ENCODE data around the gene NSMCE1. TPM values are rescaled to one million over a fixed set of nuclear protein-coding genes. Genes with fewer than 3 reads are reported as not detected.

NSMCE1 gene
- total RNA-seq, 1 donor from 2014 or later, result 49.2 TPM

DNA sequence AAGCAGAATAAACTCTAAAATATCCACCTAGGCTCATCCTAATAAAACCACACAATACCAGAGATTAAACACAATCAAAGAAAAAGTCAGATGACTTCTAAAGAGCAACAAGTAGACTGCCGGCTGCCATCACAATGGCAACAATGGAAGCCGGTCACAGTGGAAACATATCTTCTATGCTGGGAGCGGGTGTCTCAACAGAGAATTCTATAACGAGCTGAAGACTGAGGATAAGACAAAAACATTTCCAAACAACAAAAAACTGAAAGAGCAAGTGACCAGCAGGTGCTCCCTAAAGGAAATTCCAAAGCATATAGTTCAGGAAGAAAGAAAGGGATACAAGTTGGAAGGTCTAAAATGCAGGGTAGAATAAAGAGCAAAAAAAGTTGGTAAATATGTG, 8.9 kb downstream of the NSMCE1 start:
- no peak overlapping the region for H3K4me3 ChIP-seq
- no peaks in the 10 kb centered on the region for H3K9me3 ChIP-seq
- peaks cover 29% of the 10 kb centered on the region for H3K4me1 ChIP-seq
- intact Hi-C loops (cut with DNase I), result no loop called here
- no peaks in the 10 kb centered on the region for H3K27me3 ChIP-seq
- TF ChIP-seq, protein P1, sequence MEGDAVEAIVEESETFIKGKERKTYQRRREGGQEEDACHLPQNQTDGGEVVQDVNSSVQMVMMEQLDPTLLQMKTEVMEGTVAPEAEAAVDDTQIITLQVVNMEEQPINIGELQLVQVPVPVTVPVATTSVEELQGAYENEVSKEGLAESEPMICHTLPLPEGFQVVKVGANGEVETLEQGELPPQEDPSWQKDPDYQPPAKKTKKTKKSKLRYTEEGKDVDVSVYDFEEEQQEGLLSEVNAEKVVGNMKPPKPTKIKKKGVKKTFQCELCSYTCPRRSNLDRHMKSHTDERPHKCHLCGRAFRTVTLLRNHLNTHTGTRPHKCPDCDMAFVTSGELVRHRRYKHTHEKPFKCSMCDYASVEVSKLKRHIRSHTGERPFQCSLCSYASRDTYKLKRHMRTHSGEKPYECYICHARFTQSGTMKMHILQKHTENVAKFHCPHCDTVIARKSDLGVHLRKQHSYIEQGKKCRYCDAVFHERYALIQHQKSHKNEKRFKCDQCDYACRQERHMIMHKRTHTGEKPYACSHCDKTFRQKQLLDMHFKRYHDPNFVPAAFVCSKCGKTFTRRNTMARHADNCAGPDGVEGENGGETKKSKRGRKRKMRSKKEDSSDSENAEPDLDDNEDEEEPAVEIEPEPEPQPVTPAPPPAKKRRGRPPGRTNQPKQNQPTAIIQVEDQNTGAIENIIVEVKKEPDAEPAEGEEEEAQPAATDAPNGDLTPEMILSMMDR (IDR thresholded peaks at IDR 0.05), result no peak
- no peak for DNase-seq
- peak overlapping the region; percentile 75 for H3K27ac ChIP-seq
- peaks cover 25% of the 10 kb centered on the region for H3K36me3 ChIP-seq
- ATAC-seq, result no peak

DNA sequence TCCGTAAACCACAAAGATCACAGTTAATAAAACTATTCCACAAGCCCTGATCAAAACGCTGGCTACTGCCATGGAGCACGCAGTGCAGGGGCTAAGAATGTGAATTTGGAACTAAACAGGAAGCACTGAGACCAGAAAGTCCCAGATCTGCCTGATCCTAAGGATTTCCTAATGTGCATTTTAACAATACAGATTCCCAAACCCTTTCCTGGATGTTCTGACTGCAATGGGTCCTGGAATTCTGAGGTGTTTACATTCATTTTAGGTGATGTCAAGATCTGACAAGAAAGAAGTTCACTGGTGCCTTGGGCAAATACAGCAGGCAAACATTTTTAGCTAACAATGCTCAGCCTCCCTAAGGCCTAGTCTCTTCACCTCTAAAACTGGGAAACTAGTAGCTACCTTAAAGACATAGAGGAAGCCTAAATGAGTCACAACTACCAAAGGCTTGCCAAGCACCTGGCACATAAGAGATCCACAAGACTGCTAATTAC, 10.3 kb downstream of the NSMCE1 start:
- Histone ChIP-seq H3K27ac (peak overlapping the region; percentile 75), H3K4me3 (no peak overlapping the region), H3K36me3 (peaks cover 25% of the 10 kb centered on the region), H3K27me3 (no peaks in the 10 kb centered on the region), H3K9me3 (no peaks in the 10 kb centered on the region), H3K4me1 (peaks cover 33% of the 10 kb centered on the region)
- no peak for DNase-seq
- intact Hi-C loops (cut with DNase I), result no loop called here
- TF ChIP-seq, protein P1 (IDR thresholded peaks at IDR 0.05), result no peak
- ATAC-seq, result peak; percentile 57

DNA sequence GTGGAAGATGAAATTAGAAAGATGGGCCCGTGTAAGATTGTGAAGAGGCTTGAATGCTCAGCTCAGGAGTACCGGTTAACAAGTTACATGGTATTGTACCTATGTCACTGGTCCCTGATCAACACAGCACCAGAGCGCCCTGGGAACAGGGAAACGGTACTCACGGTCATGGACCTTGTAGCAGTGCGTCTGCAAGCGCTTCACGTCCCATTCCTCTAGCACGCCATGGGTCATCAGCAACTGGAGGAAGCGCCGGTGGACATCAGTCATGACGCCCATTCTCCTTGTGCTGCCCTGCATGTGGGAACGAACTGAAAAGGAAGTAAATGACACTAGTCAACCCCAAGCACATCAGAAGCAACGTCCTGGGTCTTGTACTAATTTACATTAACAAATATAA, 11.3 kb downstream of the NSMCE1 start:
- DNase-seq, result no peak
- Histone ChIP-seq H3K9me3 (no peaks in the 10 kb centered on the region), H3K27ac (peak overlapping the region; percentile 75), H3K4me1 (peaks cover 38% of the 10 kb centered on the region), H3K36me3 (peaks cover 25% of the 10 kb centered on the region), H3K27me3 (no peaks in the 10 kb centered on the region), H3K4me3 (no peak overlapping the region)
- no peak for ATAC-seq
- intact Hi-C loops (cut with DNase I), result no loop called here
- TF ChIP-seq, protein P1 (IDR thresholded peaks at IDR 0.05), result no peak

DNA sequence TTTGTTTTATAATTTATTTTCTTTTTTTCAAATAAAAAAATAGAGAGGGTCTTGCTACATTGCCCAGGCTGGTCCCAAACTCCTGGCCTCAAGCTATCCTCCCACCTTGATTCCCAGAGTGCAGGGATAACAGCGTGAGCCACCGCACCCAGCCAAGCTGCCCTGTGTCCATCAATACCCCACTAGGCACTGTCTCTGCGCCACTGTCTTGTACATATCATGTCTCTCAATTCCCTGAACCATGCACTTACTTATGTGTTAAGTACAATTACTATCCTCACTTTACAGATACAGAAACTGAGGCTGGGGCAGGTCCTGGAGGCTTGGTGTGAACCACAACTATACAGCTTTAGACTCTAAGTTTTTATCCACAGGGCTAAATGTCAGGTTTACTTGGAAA, 11.7 kb downstream of the NSMCE1 start:
- DNase-seq (no peak), ATAC-seq (no peak)
- peaks cover 25% of the 10 kb centered on the region for H3K36me3 ChIP-seq
- H3K27ac ChIP-seq, result no peak overlapping the region
- no peaks in the 10 kb centered on the region for H3K9me3 ChIP-seq
- intact Hi-C loops (cut with DNase I), result no loop called here
- peaks cover 38% of the 10 kb centered on the region for H3K4me1 ChIP-seq
- H3K27me3 ChIP-seq, result no peaks in the 10 kb centered on the region
- no peak overlapping the region for H3K4me3 ChIP-seq
- TF ChIP-seq, protein P1 (IDR thresholded peaks at IDR 0.05), result no peak

DNA sequence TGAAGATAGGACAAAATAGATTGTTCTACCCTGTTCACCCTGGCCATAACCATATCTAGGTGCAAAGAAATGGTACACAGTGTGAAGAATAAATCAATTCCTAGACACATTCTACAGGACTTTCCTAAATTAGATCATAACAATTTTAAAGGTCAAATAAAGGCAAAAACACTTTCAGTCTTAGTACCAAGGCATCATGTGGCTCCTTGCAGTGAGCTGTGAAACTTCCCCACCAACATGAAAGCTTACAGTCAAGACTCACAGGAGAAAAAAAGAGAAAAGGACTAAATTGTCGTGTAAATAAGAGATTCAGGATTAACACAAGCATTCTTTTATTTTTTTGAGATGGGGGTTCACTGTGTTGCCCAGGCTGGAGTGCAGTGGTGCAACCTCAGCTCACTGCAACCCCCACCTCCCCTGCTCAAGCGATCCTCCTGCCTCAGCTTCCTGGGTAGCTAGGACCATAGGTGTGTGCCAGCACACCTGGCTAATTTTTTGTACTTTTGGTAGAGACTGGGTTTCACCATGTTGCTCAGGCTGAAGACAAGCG, 14.2 kb downstream of the NSMCE1 start:
- peak overlapping the region; percentile 33 for H3K27ac ChIP-seq
- intact Hi-C loops (cut with DNase I), result no loop called here
- DNase-seq, result no peak

More for the DNA sequence above, 14.2 kb downstream of the NSMCE1 start:
- Histone ChIP-seq H3K4me3 (no peak overlapping the region), H3K27me3 (no peaks in the 10 kb centered on the region), H3K9me3 (no peaks in the 10 kb centered on the region), H3K36me3 (peaks cover 25% of the 10 kb centered on the region), H3K4me1 (peaks cover 31% of the 10 kb centered on the region)
- TF ChIP-seq, protein P1 (IDR thresholded peaks at IDR 0.05), result no peak
- peak; percentile 29 for ATAC-seq
